GM23338 (cell line): ENCODE data around the gene ZNF420. TPM values are rescaled to one million over a fixed set of nuclear protein-coding genes. Genes with fewer than 3 reads are reported as not detected.

Experiments used
- ATAC-seq: fragments of 200-7000 bp; cut with Tn5 transposase; 3 replicates; pipeline ENCODE4 v1.9.1; 2020
- DNase-seq: peaks from one replicate; pipeline ENCODE4 v3.0.0-alpha.2; 2015; ENCODE audit warnings: low spot score
- H2AFZ ChIP-seq: fragments of 200-600 bp; sonication (generic); 2 replicates; pipeline ENCODE4 v1.8.0; 2016; ENCODE audit warnings: antibody characterized with exemption, mild to moderate bottlenecking, moderate library complexity
- H3F3A ChIP-seq: fragments of 200-600 bp; sonication (generic); replicated peaks from 2 replicates; pipeline ENCODE4 v1.8.0; 2017; ENCODE audit warnings: antibody characterized with exemption, mixed run types, low read depth
- H3K27ac ChIP-seq: fragments of 200-600 bp; sonication (generic); 2 replicates; pipeline ENCODE4 v1.6.1; 2016; ENCODE audit warnings: low read depth
- H3K27me3 ChIP-seq: fragments of 200-600 bp; sonication (generic); 2 replicates; pipeline ENCODE4 v1.8.0; 2016; ENCODE audit warnings: mild to moderate bottlenecking, mixed run types, moderate library complexity; ENCODE audit not compliant: insufficient read depth
- H3K36me3 ChIP-seq: fragments of 200-600 bp; sonication (generic); 2 replicates; pipeline ENCODE4 v1.8.0; 2016; ENCODE audit warnings: mild to moderate bottlenecking; ENCODE audit not compliant: insufficient read depth
- H3K4me1 ChIP-seq: fragments of 200-600 bp; sonication (generic); 2 replicates; pipeline ENCODE4 v1.8.0; 2016; ENCODE audit warnings: mild to moderate bottlenecking, moderate library complexity; ENCODE audit not compliant: insufficient read depth
- H3K4me2 ChIP-seq: fragments of 200-600 bp; sonication (generic); 2 replicates; pipeline ENCODE4 v1.7.1; 2017; ENCODE audit warnings: mixed run types
- H3K4me3 ChIP-seq: fragments of 200-600 bp; sonication (generic); 2 replicates; pipeline ENCODE4 v1.6.1; 2016; ENCODE audit warnings: mixed run types
- H3K79me2 ChIP-seq: fragments of 200-600 bp; sonication (generic); replicated peaks from 2 replicates; pipeline ENCODE4 v1.8.0; 2017; ENCODE audit warnings: mild to moderate bottlenecking; ENCODE audit not compliant: insufficient read depth
- H3K9me2 ChIP-seq: fragments of 200-600 bp; sonication (generic); 2 replicates; pipeline ENCODE4 v1.8.0; 2017; ENCODE audit not compliant: insufficient read depth
- H4K20me1 ChIP-seq: fragments of 200-600 bp; sonication (generic); replicated peaks from 2 replicates; pipeline ENCODE4 v1.8.0; 2017; ENCODE audit warnings: mild to moderate bottlenecking; ENCODE audit not compliant: insufficient read depth
- H3K27ac Mint-ChIP-seq: 2 replicates; pipeline ENCODE4 v1.8.0; 2020; ENCODE audit warnings: inconsistent platforms, mild to moderate bottlenecking, moderate library complexity, mixed read lengths
- H3K27me3 Mint-ChIP-seq: 3 replicates; pipeline ENCODE4 v1.8.0; 2022; ENCODE audit warnings: low read depth, mild to moderate bottlenecking, moderate library complexity, mixed read lengths, inconsistent platforms; ENCODE audit not compliant: insufficient read depth, poor library complexity
- H3K36me3 Mint-ChIP-seq: 3 replicates; pipeline ENCODE4 v1.8.0; 2021; ENCODE audit warnings: low read depth, mild to moderate bottlenecking, inconsistent platforms, moderate library complexity, mixed read lengths
- H3K4me1 Mint-ChIP-seq: 3 replicates; pipeline ENCODE4 v1.8.0; 2020; ENCODE audit warnings: mild to moderate bottlenecking, inconsistent platforms, mixed read lengths
- H3K4me3 Mint-ChIP-seq: 3 replicates; pipeline ENCODE4 v1.8.0; 2021; ENCODE audit warnings: moderate library complexity, mild to moderate bottlenecking, inconsistent platforms, mixed read lengths
- H3K9me3 Mint-ChIP-seq: 3 replicates; pipeline ENCODE4 v1.8.0; 2020; ENCODE audit warnings: moderate library complexity, mild to moderate bottlenecking, inconsistent platforms, mixed read lengths
- CREB1 ChIP-seq: fragments of 250-450 bp; sonication (Bioruptor Pico); IDR thresholded peaks from 2 replicates; pipeline ENCODE4 v1.5.0; 2020; ENCODE audit warnings: low read depth, mild to moderate bottlenecking, moderate library complexity
- ETS1 ChIP-seq: IDR thresholded peaks from 2 replicates; pipeline ENCODE4 v1.6.1; 2016; ENCODE audit warnings: antibody characterized with exemption
- EZH2 ChIP-seq: fragments of 200-600 bp; sonication (generic); IDR thresholded peaks from one replicate; pipeline ENCODE4 v1.8.0; 2017; ENCODE audit warnings: antibody characterized with exemption, mild to moderate bottlenecking, low read depth; ENCODE audit not compliant: unreplicated experiment
- EZH2phosphoT487 ChIP-seq: fragments of 200-600 bp; sonication (generic); IDR thresholded peaks from one replicate; pipeline ENCODE4 v1.8.1; 2018; ENCODE audit warnings: antibody characterized with exemption; ENCODE audit not compliant: unreplicated experiment
- JUNB ChIP-seq: IDR thresholded peaks from one replicate; pipeline ENCODE4 v1.6.1; 2016; ENCODE audit warnings: antibody characterized with exemption; ENCODE audit not compliant: unreplicated experiment
- NANOG ChIP-seq: IDR thresholded peaks from 2 replicates; pipeline ENCODE4 v1.6.1; 2016; ENCODE audit warnings: antibody characterized with exemption, borderline replicate concordance
- REST ChIP-seq: IDR thresholded peaks from one replicate; pipeline ENCODE4 v1.6.1; 2018; ENCODE audit warnings: antibody characterized with exemption; ENCODE audit not compliant: unreplicated experiment
- STAT1 ChIP-seq: IDR thresholded peaks from one replicate; pipeline ENCODE4 v1.6.1; 2016; ENCODE audit warnings: antibody characterized with exemption; ENCODE audit not compliant: unreplicated experiment
- ZNF114 ChIP-seq: fragments of 250-450 bp; sonication (Bioruptor Pico); IDR thresholded peaks from 2 replicates; pipeline ENCODE4 v1.5.0; 2020; ENCODE audit warnings: mild to moderate bottlenecking, moderate library complexity
- ZNF331 ChIP-seq: fragments of 250-450 bp; sonication (Bioruptor Pico); IDR thresholded peaks from 2 replicates; pipeline ENCODE4 v1.5.0; 2020; ENCODE audit warnings: low read depth, mild to moderate bottlenecking, moderate library complexity
- polyA plus RNA-seq: library from polyadenylated mRNA; unstranded; fragments of >200 nt; fragmentation: Nextera tagmentation; extraction: Ambion mirVana; gene quantifications from 2 replicates; pipeline ENCODE4 v1.2.1, GENCODE V29; 2016
- total RNA-seq: library from RNA; depleted of rRNA; stranded (reverse); fragments of >200 nt; shearing (Covaris generic); gene quantifications from 2 replicates; pipeline ENCODE4 v1.2.3, GENCODE V29; 2014
- TF ChIP-seq, protein P1 (sequence below), 2 experiments: fragments of 200-600 bp in 1 of 2; sonication (generic) in 1 of 2; conservative IDR thresholded peaks; 2 replicates each; pipeline versions ENCODE4 v1.5.1 to v1.6.1; 2016 to 2017; ENCODE audit warnings: antibody characterized with exemption in 2 of 2, low read depth in 2 of 2, mild to moderate bottlenecking in 2 of 2, moderate library complexity in 1 of 2

Gene ZNF420
- total and polyA plus RNA-seq, 2 experiments from 2014 or later = 8.4 to 10.0 TPM

GRCh38 chr19:37045140-37045539, 33.1 kb upstream of the ZNF420 start (continued):
- TF ChIP-seq ETS1 = no peak
- no peak for TF ChIP-seq REST
- no peak for TF ChIP-seq JUNB
- TF ChIP-seq CREB1 (CRISPR knock-in tag) = no peak
- TF ChIP-seq, protein P1, sequence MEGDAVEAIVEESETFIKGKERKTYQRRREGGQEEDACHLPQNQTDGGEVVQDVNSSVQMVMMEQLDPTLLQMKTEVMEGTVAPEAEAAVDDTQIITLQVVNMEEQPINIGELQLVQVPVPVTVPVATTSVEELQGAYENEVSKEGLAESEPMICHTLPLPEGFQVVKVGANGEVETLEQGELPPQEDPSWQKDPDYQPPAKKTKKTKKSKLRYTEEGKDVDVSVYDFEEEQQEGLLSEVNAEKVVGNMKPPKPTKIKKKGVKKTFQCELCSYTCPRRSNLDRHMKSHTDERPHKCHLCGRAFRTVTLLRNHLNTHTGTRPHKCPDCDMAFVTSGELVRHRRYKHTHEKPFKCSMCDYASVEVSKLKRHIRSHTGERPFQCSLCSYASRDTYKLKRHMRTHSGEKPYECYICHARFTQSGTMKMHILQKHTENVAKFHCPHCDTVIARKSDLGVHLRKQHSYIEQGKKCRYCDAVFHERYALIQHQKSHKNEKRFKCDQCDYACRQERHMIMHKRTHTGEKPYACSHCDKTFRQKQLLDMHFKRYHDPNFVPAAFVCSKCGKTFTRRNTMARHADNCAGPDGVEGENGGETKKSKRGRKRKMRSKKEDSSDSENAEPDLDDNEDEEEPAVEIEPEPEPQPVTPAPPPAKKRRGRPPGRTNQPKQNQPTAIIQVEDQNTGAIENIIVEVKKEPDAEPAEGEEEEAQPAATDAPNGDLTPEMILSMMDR (conservative IDR thresholded peaks at IDR 0.05; ENCODE audit: low read depth in 2 of 2) = no peak
- no peak for TF ChIP-seq ZNF331 (CRISPR knock-in tag)
- no peak for TF ChIP-seq EZH2phosphoT487
- no peak for TF ChIP-seq ZNF114 (CRISPR knock-in tag)
- TF ChIP-seq EZH2 = no peak
- no peak for TF ChIP-seq STAT1

GRCh38 chr19:37055330-37055729, 22.9 kb upstream of the ZNF420 start:
- peaks cover 12% of the 10 kb centered on the region for H3K27me3 Mint-ChIP-seq
- Histone ChIP-seq H3K79me2 (no peaks in the 10 kb centered on the region), H3K4me3 (no peak overlapping the region), H3F3A (no peaks in the 10 kb centered on the region), H3K27me3 (no peaks in the 10 kb centered on the region), H3K4me2 (no peak overlapping the region), H3K36me3 (no peaks in the 10 kb centered on the region), H3K27ac (no peak overlapping the region), H3K9me2 (no peaks in the 10 kb centered on the region), H2AFZ (no peak overlapping the region), H3K4me1 (no peaks in the 10 kb centered on the region), H4K20me1 (no peaks in the 10 kb centered on the region)
- H3K36me3 Mint-ChIP-seq = peaks cover 40% of the 10 kb centered on the region
- no peak for TF ChIP-seq REST
- no peak for TF ChIP-seq NANOG
- no peak overlapping the region for H3K4me3 Mint-ChIP-seq
- DNase-seq (no peak), ATAC-seq (no peak)
- peaks cover 93% of the 10 kb centered on the region for H3K9me3 Mint-ChIP-seq
- H3K27ac Mint-ChIP-seq = no peak overlapping the region
- H3K4me1 Mint-ChIP-seq = no peaks in the 10 kb centered on the region
